Glutamatergic neuron (in vitro differentiated cells): ENCODE data around the gene GPX1. TPM values are rescaled to one million over a fixed set of nuclear protein-coding genes. Genes with fewer than 3 reads are reported as not detected.

Source experiments
- DNase-seq: peaks from one replicate; pipeline ENCODE4 v3.0.0; 2022
- H3K27ac Mint-ChIP-seq: one replicate; pipeline ENCODE4 v1.8.0; 2020; ENCODE audit warnings: mild to moderate bottlenecking, mixed read lengths, inconsistent platforms; ENCODE audit not compliant: unreplicated experiment
- H3K27me3 Mint-ChIP-seq: one replicate; pipeline ENCODE4 v1.8.0; 2020; ENCODE audit warnings: mild to moderate bottlenecking, moderate library complexity, mixed read lengths, inconsistent platforms; ENCODE audit not compliant: unreplicated experiment
- H3K36me3 Mint-ChIP-seq: one replicate; pipeline ENCODE4 v1.8.0; 2020; ENCODE audit warnings: mild to moderate bottlenecking, mixed read lengths, inconsistent platforms; ENCODE audit not compliant: unreplicated experiment
- H3K4me1 Mint-ChIP-seq: one replicate; pipeline ENCODE4 v1.8.0; 2020; ENCODE audit warnings: mild to moderate bottlenecking, low read depth, mixed read lengths, inconsistent platforms; ENCODE audit not compliant: unreplicated experiment
- H3K4me3 Mint-ChIP-seq: one replicate; pipeline ENCODE4 v1.8.0; 2020; ENCODE audit warnings: mild to moderate bottlenecking, mixed read lengths, inconsistent platforms; ENCODE audit not compliant: unreplicated experiment
- H3K9me3 Mint-ChIP-seq: one replicate; pipeline ENCODE4 v1.8.0; 2020; ENCODE audit warnings: mild to moderate bottlenecking, moderate library complexity, mixed read lengths, inconsistent platforms; ENCODE audit not compliant: unreplicated experiment
- CTCF ChIP-seq: fragments of 200-600 bp; sonication (generic); IDR thresholded peaks from one replicate; pipeline ENCODE4 v1.5.0; 2021; ENCODE audit not compliant: partially characterized antibody, unreplicated experiment
- total RNA-seq: library from RNA; stranded (reverse); fragmentation: NEBNext Ultra II Directional; extraction: Animal tissue kit (Norgen Biotek cat#: 25700); gene quantifications from one replicate; pipeline ENCODE4 v1.2.1, GENCODE V29; 2021; ENCODE audit not compliant: unreplicated experiment

The GPX1 gene
- total RNA-seq, 1 donor from 2014 or later = 239 TPM

- no peaks in the 10 kb centered on the region for H3K36me3 Mint-ChIP-seq
- no peak overlapping the region for H3K27ac Mint-ChIP-seq
Measured at GRCh38 chr3:49388289-49388820, 30.2 kb upstream of the GPX1 start.

GRCh38 chr3:49387721-49388120, 29.6 kb upstream of the GPX1 start:
- no peak for TF ChIP-seq CTCF
- Mint-ChIP-seq H3K9me3 (no peaks in the 10 kb centered on the region), H3K4me1 (peaks cover 3% of the 10 kb centered on the region), H3K4me3 (no peak overlapping the region), H3K27me3 (peaks cover 2% of the 10 kb centered on the region), H3K36me3 (no peaks in the 10 kb centered on the region), H3K27ac (no peak overlapping the region)
- DNase-seq = no peak

More at GRCh38 chr3:49388289-49388820, 30.2 kb upstream of the GPX1 start:
- no peak for DNase-seq
- no peak overlapping the region for H3K4me3 Mint-ChIP-seq
- TF ChIP-seq CTCF = no peak
- peaks cover 3% of the 10 kb centered on the region for H3K4me1 Mint-ChIP-seq
- H3K9me3 Mint-ChIP-seq = no peaks in the 10 kb centered on the region
- peaks cover 2% of the 10 kb centered on the region for H3K27me3 Mint-ChIP-seq

GRCh38 chr3:49386056-49386756, 28.1 kb upstream of the GPX1 start:
- no peaks in the 10 kb centered on the region for H3K9me3 Mint-ChIP-seq
- no peaks in the 10 kb centered on the region for H3K36me3 Mint-ChIP-seq
- DNase-seq = no peak
- H3K4me1 Mint-ChIP-seq = peaks cover 3% of the 10 kb centered on the region
- TF ChIP-seq CTCF = no peak
- no peak overlapping the region for H3K27ac Mint-ChIP-seq
- H3K4me3 Mint-ChIP-seq = no peak overlapping the region
- H3K27me3 Mint-ChIP-seq = peaks cover 2% of the 10 kb centered on the region

GRCh38 chr3:49385617-49386016, 27.5 kb upstream of the GPX1 start:
- peaks cover 2% of the 10 kb centered on the region for H3K27me3 Mint-ChIP-seq
- H3K27ac Mint-ChIP-seq = no peak overlapping the region
- no peaks in the 10 kb centered on the region for H3K36me3 Mint-ChIP-seq
- TF ChIP-seq CTCF = no peak
- peaks cover 3% of the 10 kb centered on the region for H3K4me1 Mint-ChIP-seq
- DNase-seq = no peak
- H3K4me3 Mint-ChIP-seq = no peak overlapping the region
- no peaks in the 10 kb centered on the region for H3K9me3 Mint-ChIP-seq

- Mint-ChIP-seq H3K36me3 (no peaks in the 10 kb centered on the region), H3K27me3 (peaks cover 2% of the 10 kb centered on the region), H3K4me1 (peaks cover 3% of the 10 kb centered on the region), H3K4me3 (no peak overlapping the region), H3K27ac (peak overlapping the region; percentile 64), H3K9me3 (peaks cover 2% of the 10 kb centered on the region)
- DNase-seq = no peak
- no peak for TF ChIP-seq CTCF
Measured at GRCh38 chr3:49383387-49383786, 25.2 kb upstream of the GPX1 start.
